GM19438 (cell line): Measurements from ENCODE around the gene RCBTB1.

Experiments used
- ATAC-seq: cut with Tn5 transposase; IDR thresholded peaks from one replicate; pipeline ENCODE4 v1.9.1; 2021; ENCODE audit warnings: low read depth; ENCODE audit not compliant: unreplicated experiment

Gene RCBTB1

DNA sequence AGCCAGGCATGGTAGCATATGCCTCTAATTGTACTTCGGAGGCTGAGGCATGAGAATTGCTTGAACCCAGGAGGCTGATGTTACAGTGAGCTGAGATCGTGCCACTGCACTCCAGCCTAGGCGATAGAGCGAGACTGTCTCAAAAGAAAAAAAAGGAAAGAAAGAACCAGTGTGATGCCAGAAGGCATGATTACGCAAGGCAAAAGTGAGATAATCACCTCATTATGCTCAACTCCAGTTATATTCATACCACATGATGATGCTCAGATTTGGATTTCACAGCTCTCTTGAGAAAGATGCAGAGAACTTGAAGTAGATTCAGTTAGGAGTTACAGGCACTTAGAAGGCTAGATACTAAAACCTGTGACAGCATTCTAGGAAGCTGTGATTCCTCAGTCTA is 21.8 kb downstream of the RCBTB1 start:
- no peak for ATAC-seq

DNA sequence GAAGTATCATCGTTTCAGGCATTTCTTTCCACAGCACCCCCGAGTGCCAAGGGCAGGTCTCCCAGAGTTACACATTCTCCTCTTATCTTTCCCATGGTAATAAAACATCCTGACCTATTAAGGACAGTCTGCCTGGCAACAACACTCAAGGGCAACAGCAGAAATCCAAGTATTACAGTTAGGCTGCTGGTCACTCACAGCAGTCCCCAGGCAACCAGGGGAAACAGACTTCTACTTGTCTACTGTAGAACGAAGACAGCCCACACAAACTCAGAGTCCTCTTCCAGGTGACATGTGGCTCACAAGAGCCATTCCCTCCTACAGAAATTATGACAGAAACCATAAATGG is 24.3 kb downstream of the RCBTB1 start:
- ATAC-seq: no peak

DNA sequence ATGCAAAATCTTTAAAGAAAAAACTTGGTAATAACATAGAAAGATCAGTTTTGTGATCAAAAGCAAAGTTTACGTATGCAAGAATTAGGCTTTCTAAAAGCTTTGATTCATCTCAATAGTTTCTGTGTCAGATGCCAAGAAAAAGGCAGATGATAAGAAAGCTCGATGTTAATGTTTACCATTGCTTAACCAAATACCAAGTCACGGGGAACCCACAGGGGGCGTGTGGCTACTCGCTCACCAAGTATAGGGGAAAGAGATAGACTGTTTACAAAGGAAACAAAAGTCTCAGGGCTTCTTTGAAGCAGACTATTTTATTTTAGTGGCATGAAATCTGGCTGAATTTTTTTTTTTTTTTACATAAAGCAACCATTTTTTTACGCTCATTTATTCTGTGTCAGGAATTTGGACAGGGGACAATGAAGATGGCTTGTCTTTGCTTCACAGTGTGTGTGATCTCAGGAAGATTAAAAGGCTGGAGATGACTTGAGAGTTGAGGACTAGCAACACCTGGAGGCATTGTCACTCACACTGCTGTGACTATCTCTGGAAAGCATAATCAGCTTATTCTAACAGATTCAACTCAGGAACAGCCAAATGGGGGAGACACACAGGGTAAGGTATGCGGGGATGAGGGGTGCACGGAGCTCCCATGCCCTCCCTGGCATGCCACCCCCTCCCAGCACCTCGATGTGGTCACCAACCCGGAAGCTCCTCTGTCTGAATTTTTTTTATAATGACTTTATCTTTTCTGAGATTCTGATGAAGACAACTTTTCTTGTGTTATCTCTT is 24.9 kb downstream of the RCBTB1 start:
- ATAC-seq: peak; percentile 59

DNA sequence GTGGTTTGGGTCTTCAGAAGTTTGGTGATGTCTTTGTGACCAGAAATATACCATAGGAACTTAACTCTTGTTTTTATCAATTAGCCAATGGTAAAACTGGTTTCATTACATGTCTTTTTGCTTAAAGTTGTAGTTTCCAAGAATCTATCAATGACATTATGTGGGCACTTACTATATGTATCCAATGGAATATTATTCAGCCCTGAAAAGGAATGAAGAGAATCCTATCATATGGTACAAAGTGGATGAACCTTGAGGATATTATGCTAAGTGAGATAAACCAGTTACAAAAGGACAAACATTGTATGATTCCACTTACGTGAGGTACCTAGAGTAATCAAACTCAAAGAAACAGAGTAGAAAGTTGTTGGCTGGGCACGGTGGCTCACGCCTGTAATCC is 26.4 kb downstream of the RCBTB1 start:
- ATAC-seq: no peak

DNA sequence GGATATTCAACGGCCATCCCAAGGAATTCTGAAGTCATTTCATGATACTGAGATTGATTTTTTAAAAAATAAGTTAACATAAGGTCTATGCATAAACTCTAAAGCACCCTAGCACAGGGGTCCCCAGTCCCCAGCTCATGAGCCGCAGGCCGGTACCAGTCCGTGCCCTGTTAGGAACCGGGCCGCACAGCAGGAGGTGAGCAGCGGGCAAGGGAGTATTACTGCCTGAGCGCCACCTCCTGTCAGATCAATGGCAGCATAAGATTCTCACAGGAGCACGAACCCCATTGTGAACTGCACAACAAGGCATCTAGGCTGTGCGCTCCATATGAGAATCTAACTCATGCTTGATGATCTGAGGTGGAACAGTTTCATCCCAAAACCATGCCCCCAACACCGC is 31.0 kb downstream of the RCBTB1 start:
- ATAC-seq: no peak

DNA sequence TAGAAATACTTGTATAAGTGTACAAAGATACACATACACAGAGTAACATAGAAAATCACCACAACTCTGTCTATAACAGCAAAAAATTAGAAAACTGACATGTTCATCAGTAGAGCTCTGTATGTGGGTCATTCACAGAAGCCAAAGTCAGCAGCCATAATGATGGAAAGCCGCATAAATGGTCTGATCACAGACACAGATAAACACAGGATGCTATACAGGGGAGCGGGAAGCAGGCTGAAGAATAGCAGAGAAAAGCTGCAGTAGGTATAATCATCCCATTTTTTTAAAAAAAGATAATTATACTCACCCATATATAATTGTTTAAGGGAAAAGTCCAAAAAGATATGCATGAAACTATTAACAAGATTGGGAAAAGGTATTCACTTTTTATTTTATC is 31.5 kb downstream of the RCBTB1 start:
- no peak for ATAC-seq

DNA sequence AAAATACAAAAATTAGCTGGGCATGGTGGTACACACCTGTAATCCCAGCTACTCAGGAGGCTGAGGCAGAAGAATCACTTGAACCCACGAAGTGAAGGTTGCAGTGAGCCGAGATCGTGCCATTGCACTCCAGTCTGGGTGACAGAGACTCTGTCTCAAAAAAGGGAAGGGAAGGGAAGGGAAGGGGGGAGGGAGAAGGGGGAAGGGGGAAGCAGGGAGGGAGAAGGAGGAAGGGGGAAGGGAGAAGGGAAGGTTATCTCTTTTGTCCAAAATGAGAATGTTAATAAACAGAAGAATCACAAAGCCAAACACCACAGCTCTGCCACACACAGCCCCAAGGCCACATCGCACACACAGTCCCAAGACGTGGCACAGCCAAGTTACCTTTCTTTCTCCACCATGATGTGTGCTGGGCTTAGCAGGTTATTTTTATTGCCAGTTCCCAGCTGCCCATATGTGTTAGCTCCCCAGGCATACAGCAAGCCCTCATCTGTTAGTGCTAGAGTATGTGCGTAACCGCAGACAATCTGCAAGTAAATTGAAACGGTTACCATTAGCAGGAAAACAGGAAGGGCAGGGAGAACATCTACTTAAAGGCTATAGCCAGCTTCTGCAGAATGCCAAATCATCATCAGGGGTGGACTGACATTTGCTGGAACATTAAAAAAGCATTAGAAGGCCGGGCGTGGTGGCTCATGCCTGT is 34.3 kb downstream of the RCBTB1 start:
- no peak for ATAC-seq

DNA sequence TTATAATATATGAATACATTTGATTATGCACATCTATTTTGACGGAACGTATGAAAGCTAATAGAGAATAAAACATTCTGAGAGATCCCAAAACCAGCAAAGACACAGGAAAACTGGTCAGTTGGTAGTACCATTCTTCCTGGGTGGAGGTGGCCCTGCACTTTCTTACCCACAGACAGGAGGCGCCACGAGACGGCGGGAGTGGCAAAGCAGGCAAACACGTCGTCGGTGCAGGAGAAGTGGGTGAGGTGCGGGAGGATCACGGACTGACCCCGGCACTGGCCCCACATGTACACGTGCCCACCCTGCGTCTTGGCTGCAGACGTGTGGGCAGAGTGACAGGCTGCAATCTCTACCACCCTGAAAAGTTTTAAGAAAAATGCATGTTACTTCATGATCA is 36.1 kb downstream of the RCBTB1 start:
- ATAC-seq: no peak

DNA sequence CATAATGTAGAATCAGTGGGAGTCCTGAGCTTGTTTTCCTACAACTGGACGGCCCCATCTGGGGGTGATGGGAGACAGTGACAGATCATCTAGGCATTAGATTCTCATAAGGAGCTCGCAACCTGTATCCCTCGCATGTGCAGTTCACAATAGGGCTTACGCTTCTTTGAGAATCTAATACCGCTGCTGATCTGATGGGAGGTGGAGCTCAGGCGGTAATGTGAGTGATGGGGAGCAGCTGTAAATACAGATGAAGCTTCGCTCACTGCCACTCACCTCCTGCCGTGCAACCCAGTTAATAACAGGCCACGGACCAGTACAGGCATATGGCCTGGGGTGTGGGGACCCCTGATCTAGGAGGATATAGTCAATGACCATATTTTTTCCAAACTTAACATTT is 38.8 kb downstream of the RCBTB1 start:
- ATAC-seq: no peak

DNA sequence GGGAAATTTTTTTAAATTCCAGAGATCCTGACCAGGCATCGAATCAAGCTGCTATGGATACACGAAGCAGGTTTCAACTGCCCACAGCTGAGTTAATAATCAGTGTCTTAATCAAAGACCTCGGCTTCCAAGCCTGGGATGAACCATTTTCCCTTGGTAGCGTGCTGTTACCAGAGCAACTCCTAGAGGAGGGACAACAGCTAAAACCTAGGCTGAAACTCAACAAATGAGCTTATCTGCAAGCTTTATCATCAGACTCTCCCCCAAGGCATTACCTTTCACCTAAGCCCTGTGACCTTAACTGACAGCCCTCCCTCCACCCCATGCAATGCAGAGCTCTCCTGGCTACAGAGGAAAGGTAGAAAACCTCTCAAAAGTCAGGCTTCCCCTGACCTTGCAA is 39.7 kb downstream of the RCBTB1 start:
- no peak for ATAC-seq

DNA sequence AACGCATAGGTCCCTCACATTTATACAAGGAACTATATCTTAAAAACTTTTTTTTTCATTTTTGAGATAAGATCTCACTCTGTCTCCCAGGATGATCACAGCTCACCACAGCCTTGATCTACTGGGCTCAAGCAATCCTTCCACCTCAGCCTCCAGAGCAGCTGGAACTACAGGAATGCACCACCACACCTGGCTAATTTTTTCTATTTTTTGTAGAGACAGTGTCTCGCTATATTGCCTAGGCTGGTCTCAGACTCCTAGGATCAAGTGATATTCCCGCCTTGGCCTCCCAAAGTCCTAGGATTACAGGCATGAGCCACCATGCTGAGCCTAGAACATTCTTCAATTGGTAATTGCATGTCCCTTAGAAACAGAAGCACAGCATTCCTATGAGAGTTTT is 41.7 kb downstream of the RCBTB1 start:
- no peak for ATAC-seq

DNA sequence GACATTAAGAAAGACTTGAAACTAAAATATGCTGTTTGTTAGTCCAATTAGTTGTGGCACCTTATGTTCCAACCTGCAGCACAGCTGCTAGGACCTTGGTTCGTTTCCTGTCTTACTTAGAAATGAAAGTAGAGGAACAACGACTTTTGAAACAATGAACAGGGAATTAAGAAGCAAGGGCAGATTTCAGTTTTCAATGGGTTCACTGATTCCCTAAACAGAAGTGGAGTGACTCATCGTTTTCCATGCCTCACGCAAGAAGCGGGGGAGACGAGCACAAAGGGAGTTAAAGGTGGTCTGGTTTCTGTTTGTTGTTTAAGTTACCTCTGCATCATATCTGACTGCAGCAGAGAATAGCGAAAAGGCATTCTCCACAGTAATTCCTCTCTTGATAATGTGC is 44.8 kb downstream of the RCBTB1 start:
- ATAC-seq: no peak

DNA sequence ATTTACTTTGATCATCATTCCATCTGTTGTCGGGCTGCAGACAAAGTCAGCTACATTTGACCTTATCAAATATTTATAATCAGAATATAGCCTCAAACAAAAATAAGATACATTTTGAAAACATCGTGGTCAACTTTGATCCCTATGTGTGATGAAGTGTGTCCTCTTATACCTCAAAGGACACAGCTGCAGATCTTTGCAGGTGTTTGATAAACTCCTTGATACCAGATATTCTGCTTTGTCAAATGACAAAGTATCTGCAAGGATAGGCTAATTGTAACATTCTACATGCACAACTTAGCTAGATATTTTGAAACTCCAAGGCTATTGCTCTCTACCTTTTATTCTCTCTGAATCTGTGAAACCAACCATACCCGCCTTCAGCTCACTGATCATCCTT is 45.6 kb downstream of the RCBTB1 start:
- no peak for ATAC-seq

DNA sequence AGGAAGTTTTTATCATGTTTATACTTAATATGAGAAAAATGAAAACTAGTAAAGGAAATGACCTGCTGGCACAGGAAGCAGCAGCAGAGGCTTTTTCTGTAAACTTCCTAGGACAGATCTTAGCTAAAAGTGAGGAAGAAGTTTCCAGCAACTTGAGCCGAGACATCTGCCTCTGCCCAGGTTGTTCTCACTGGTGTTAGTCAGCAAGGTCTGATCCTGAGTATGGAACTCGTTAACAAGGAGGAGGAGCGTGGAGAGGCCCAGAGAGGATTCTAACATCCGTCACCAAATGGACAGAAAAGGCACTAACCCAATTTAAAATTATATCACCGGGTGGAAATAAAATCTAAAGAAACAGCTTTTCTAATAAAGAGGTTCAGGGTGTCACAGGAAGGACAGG is 46.0 kb downstream of the RCBTB1 start:
- no peak for ATAC-seq

DNA sequence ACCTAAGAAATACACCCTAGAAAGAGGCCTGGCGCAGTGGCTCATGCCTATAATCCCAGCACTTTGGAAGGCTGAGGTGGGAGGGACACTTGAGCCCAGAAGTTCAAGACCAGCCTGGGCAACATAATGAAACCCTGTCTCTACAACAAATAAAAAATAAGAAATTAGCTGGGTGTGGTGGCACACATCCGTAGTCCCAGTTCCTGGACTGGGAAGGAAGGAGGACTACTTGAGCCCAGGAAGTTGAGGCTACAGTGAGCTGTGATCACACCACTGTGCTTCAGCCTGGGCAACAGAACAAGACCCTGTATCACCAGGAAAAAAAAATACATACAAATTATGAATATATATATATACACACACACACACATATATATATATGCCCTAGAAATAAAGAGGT is 47.0 kb downstream of the RCBTB1 start:
- ATAC-seq: no peak

DNA sequence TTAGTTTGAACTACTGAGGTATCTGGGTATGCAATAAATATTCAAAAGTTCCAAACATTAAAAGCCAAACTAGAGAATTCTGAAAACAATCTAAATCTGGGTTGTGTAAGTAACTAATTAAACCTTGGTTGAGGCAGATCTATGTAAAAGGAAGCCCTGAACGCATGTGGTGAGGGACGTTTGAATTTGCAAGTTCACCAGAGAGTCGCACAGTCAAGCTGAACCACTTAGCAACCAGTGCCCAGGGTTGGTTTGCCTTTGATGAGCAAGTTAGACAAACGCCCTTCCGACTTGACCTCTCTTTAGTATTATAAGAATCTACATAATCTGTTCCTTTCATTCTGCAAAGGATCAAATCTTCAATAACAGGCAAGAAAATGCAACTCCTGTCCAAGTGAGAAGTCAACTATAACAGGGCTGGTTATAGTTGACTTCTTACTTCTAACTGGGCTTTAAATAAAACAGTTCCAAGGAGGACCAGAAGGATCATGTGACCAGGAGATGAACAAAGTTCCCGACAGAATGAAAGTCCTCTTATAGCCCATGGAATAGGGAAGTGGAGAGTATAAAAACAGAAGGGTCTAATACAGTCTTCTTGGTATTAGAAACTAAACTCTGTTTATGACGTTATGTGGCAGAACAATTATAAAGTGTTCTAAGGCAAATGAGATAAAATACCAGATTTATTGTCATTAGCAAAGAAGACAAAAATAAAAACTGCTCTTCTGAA is 49.0 kb downstream of the RCBTB1 start:
- no peak for ATAC-seq

DNA sequence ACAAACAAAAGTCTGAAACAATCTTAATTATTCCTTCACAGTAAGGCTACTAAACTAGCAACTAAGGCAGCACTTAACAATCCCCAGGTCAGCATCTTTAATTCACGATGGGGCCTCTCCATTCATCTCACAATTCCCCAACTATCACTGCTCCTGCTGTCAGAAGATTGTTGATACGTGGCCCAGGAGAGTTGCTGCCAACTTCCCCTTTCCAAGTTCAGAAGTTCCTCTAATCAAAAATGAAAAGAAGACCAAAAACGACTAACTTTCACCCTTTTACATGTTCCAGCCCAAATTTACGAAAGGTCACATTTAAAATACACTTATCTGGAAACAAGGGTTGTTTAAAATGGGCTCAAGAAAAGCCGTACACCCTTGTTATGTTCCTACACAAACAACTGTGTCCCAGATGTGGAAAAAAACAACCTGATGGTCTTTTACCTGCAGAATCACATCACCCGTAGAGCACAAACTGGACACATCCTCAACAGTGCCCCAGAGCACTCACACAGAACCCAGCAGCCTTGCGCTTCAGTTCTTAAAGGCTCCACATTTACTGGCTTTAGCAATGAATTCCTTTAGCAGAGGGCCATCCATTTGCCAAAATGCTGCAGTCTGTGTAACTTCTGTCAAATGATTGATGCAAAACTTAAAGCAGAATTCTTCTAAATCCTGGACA is 51.6 kb downstream of the RCBTB1 start:
- ATAC-seq: no peak

DNA sequence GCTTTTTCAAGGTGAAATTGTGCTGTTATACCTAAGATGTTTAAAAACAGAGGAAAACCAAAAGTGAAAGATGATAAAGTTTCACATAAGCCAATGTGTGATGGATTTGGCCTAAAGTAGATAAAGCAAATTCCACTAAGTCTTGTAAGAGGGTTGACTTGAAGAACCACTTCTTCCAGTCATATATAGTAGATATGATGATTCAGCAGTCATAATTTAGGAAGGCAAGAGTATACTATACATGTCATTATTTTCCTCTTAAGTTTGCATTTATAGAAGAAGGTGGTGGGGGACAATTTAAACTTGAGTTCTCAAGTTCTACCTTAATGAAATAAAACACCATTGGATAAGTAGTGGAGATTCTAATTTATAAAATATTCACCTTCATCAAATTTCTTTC is 52.3 kb downstream of the RCBTB1 start:
- no peak for ATAC-seq

DNA sequence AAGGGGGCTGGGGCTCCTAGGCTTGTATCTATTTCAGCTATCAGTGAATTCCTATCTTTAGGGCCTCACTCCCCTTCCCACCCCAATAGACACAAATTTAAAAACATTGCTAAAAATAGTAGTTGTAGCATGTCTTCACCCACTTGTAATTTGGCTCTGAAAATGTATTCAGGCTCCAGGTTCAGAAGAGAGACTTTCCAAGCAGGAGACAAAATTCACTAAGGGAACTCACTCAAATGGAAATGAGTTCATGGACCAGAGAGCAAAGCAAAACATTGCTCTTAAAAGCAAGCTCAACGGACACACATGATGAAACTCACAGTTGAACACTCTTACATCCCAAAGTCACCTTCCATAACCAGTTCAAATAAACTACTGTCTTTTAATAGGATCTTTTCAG is 52.8 kb downstream of the RCBTB1 start:
- ATAC-seq: no peak

DNA sequence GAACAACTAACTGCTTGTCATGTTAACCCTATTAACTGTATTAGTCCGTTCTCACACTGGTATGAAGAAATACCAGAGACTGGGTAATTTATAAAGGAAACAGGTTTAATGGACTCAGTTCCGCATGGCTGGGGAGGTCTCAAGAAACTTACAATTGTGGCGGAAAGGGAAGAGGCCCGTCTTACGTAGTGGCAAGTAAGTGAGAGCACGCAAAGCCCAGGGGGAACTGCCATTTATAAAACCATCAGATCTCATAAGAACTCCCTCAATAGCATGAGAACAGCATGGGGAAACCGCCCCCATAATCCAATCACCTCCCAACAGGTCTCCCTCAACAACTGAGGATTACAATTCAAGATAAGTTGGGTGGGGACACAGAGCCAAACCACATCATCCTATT is 54.9 kb downstream of the RCBTB1 start:
- ATAC-seq: peak; percentile 89

DNA sequence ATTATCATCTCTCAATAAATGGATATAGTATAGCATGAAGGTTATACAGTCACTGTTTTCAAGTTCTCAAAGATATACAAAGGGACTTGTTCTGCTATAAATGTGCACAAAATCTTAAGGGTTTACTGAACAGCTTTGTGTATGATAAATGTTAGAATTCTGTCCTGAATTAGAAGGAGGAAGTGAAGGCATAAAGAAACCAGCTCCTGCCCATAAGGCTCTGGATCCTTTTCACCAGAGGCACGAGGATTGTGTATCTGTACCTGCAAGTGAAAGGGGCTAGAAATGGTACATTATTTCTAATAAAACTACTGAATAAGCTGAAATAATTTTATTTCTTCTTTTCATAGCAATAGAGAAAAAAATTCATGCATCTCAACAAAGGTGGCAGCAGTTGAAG is 57.2 kb downstream of the RCBTB1 start:
- ATAC-seq: no peak
